ENCODE measurements around the gene SPACA4. TPM values are rescaled to one million over a fixed set of nuclear protein-coding genes. Genes with fewer than 3 reads are reported as not detected.

Gene SPACA4
- total RNA-seq, 1 experiment from 2014 or later = not detected

DNA sequence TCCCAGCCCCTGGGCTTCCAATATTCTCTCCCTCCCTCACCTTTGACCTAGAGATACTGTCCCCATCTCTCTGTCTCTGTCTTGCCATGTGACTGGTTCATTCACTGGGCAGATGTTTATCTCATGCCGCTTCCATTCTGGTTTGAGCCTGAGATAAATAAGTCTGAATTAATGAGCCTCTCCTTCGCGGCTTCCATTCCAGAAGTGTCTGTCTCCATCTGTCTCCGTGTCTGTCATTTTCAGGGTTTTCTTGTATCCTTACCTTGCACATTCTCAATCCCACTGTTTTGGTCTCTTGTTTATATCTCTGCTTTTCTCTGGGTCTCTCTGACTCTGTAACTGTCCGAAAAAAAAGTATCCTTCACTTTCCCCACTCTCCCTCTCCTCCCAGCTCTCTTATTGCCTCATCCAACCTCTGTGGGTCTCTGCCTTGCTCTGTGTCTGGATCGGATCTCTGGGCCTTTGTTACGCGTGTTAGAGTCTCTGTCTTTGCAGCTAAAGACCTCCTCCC is 17.1 kb downstream of the SPACA4 start:
- in situ Hi-C loops (cut with HindIII; ENCODE audit: low pct_unique_long_range_greater_than_20kb, low sequenced_read_pairs) = no loop called here
- TF ChIP-seq, protein P1, sequence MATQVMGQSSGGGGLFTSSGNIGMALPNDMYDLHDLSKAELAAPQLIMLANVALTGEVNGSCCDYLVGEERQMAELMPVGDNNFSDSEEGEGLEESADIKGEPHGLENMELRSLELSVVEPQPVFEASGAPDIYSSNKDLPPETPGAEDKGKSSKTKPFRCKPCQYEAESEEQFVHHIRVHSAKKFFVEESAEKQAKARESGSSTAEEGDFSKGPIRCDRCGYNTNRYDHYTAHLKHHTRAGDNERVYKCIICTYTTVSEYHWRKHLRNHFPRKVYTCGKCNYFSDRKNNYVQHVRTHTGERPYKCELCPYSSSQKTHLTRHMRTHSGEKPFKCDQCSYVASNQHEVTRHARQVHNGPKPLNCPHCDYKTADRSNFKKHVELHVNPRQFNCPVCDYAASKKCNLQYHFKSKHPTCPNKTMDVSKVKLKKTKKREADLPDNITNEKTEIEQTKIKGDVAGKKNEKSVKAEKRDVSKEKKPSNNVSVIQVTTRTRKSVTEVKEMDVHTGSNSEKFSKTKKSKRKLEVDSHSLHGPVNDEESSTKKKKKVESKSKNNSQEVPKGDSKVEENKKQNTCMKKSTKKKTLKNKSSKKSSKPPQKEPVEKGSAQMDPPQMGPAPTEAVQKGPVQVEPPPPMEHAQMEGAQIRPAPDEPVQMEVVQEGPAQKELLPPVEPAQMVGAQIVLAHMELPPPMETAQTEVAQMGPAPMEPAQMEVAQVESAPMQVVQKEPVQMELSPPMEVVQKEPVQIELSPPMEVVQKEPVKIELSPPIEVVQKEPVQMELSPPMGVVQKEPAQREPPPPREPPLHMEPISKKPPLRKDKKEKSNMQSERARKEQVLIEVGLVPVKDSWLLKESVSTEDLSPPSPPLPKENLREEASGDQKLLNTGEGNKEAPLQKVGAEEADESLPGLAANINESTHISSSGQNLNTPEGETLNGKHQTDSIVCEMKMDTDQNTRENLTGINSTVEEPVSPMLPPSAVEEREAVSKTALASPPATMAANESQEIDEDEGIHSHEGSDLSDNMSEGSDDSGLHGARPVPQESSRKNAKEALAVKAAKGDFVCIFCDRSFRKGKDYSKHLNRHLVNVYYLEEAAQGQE (IDR thresholded peaks at IDR 0.05; ENCODE audit: insufficient read depth in 1 of 2, low read depth in 2 of 2, low read length in 1 of 2) = no peak
- TF ChIP-seq POLR2AphosphoS5 (IDR thresholded peaks at IDR 0.05; ENCODE audit: low read depth, low read length) (no peak), TCF7L2 (IDR thresholded peaks at IDR 0.05; ENCODE audit: low read depth, low read length) (no peak), SIN3A (IDR thresholded peaks at IDR 0.05; ENCODE audit: borderline replicate concordance, insufficient read depth, low read depth, low read length) (no peak)
- TF ChIP-seq, protein P2, sequence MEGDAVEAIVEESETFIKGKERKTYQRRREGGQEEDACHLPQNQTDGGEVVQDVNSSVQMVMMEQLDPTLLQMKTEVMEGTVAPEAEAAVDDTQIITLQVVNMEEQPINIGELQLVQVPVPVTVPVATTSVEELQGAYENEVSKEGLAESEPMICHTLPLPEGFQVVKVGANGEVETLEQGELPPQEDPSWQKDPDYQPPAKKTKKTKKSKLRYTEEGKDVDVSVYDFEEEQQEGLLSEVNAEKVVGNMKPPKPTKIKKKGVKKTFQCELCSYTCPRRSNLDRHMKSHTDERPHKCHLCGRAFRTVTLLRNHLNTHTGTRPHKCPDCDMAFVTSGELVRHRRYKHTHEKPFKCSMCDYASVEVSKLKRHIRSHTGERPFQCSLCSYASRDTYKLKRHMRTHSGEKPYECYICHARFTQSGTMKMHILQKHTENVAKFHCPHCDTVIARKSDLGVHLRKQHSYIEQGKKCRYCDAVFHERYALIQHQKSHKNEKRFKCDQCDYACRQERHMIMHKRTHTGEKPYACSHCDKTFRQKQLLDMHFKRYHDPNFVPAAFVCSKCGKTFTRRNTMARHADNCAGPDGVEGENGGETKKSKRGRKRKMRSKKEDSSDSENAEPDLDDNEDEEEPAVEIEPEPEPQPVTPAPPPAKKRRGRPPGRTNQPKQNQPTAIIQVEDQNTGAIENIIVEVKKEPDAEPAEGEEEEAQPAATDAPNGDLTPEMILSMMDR (IDR thresholded peaks at IDR 0.05) = no peak
- ChIA-PET POLR2A (interaction anchor here (0.5 to 0.7 kb wide), 3 partner anchors 21 to 148 kb away, joined by 3 to 6 read pairs (median 5); no protein-coding TSS in a partner anchor), CTCF (no interaction called here)
- peak overlapping the region; percentile 82 for H3K27ac ChIP-seq (ENCODE audit: low read length)
- H3K4me3 ChIP-seq (ENCODE audit: low read depth in 2 of 2, low read length in 2 of 2) = peak overlapping the region; percentile 11 to 39; a peak in 3 of 4 replicates
- no peaks in the 10 kb centered on the region for H3K9me3 ChIP-seq (ENCODE audit: control insufficient read depth, insufficient read depth, low read depth, low read length)
- peaks cover 8% of the 10 kb centered on the region for H3K4me1 ChIP-seq (ENCODE audit: control insufficient read depth, insufficient read depth, low read length)
- H3K27me3 ChIP-seq (ENCODE audit: control insufficient read depth, insufficient read depth, low read length) = no peaks in the 10 kb centered on the region
- DNase-seq (ENCODE audit: low read depth, low spot score) = no peak
- BruUV-seq (replicated peaks) = no TSS peak
- ATAC-seq = no peak
- H3K36me3 ChIP-seq (ENCODE audit: control insufficient read depth, insufficient read depth, low read length) = peaks cover 4% of the 10 kb centered on the region; the same call in 1 of the 2 replicates
- intact Hi-C loops (cut with micrococcal nuclease; ENCODE audit: unreplicated experiment) = no loop called here

DNA sequence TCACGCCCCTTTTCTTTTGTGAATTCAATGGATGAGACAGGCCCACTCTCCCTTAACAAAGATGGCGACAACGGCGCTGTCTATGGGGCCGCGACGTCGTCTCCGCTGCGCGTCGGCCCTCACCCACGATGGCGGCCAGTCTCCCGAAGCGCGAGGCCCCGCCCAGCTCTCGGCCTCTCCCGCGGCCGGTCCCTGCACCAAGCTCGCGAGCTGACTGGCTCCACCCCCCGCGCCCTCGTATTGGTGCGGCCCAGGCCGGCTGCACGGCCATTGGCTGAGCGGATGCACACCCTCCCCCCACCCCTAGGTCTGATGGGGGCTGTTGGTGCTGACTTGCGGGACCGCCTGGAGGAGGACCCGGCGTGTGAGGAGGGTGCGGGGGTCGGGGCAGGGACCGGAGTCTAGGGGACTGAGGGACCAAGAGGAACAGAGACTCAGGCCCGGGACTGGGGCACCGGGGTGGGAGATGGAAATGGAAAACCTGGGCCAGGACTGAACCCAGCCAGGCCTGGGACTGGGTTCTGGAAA is 17.6 kb downstream of the SPACA4 start:
- peaks cover 8% of the 10 kb centered on the region for H3K4me1 ChIP-seq (ENCODE audit: control insufficient read depth, insufficient read depth, low read length)
- ATAC-seq = peak; percentile 90
- CTCF ChIA-PET = no interaction called here
- no TSS peak for BruUV-seq (replicated peaks)
- no peaks in the 10 kb centered on the region for H3K9me3 ChIP-seq (ENCODE audit: control insufficient read depth, insufficient read depth, low read depth, low read length)
- no peaks in the 10 kb centered on the region for H3K36me3 ChIP-seq (ENCODE audit: control insufficient read depth, insufficient read depth, low read length)
- TF ChIP-seq POLR2AphosphoS5 (IDR thresholded peaks at IDR 0.05; ENCODE audit: low read depth, low read length) = no peak
- no peak for TF ChIP-seq SIN3A (IDR thresholded peaks at IDR 0.05; ENCODE audit: borderline replicate concordance, insufficient read depth, low read depth, low read length)
- TF ChIP-seq, protein P2 (IDR thresholded peaks at IDR 0.05) = no peak
- TF ChIP-seq TCF7L2 (IDR thresholded peaks at IDR 0.05; ENCODE audit: low read depth, low read length) = no peak
- TF ChIP-seq, protein P1 (IDR thresholded peaks at IDR 0.05; ENCODE audit: insufficient read depth in 1 of 2, low read depth in 2 of 2, low read length in 1 of 2) = no peak
- peak overlapping the region; percentile 37 to 39 for H3K4me3 ChIP-seq (ENCODE audit: low read depth in 2 of 2, low read length in 2 of 2)
- no peaks in the 10 kb centered on the region for H3K27me3 ChIP-seq (ENCODE audit: control insufficient read depth, insufficient read depth, low read length)
- DNase-seq (ENCODE audit: low read depth, low spot score) = no peak
- H3K27ac ChIP-seq (ENCODE audit: low read length) = peak overlapping the region; percentile 82
- in situ Hi-C loops (cut with HindIII; ENCODE audit: low pct_unique_long_range_greater_than_20kb, low sequenced_read_pairs) (no loop called here), intact Hi-C loops (cut with micrococcal nuclease; ENCODE audit: unreplicated experiment) (no loop called here)
- POLR2A ChIA-PET = interaction anchor here (0.5 to 0.7 kb wide), 3 partner anchors 21 to 149 kb away, joined by 3 to 6 read pairs (median 5); no protein-coding TSS in a partner anchor
